HL-60 (cell line): ENCODE results near the gene EVI5.

ENCODE experiments used
- CTCF ChIP-seq: IDR thresholded peaks from one replicate; pipeline ENCODE4 v1.5.1; 2011; ENCODE audit warnings: low read length, control low read depth, inconsistent platforms; ENCODE audit not compliant: insufficient read depth
- TF ChIP-seq, protein P1 (sequence below): IDR thresholded peaks from 2 replicates; pipeline ENCODE4 v1.6.1; 2012; ENCODE audit warnings: low read depth; ENCODE audit not compliant: insufficient replicate concordance

DNA sequence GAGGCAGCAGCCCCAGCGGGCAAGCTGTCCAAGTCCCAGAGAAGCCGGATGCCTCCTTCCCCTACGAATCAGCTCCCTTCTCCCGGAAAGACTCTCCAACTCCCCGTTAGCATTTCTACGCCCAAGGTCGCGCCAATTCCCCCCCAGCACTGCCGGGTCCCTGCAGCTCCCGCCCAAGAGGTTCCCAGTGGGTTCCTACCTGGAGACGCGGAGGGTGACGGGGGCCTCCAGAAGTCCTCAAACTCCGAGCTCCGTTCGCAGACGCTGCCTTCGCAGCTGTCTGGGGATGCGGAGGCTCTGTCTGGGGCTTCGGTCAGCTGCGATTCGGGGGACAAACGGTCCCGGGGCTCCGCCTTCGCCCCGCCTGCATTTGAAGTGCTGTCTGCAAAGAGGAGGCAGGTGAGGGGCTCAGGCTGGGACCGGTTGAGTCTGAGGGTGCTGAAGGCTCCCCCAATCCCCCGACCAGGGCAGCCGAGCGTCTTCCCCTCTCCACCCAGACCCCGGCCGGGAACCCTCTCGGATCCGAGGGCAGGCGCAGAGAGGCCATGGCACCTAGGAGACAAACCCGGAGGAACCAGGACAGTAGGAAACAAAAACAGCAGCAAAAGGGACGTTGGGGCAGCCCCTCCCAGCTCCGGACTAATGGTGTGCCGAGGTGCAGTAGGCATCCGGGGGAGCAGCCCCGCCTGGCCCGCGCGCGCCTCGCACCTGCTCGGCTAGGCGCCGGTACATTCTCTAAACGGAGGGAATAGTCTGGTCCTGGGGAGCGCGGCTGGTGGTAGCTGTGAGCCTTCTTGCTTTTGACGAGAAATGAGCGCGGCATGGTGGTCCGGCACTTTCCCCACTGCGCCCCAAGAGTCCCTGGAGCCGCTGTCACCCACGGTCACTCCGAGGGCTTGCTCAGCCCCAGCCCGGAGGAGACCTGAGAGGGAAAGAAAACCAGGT lies 302.0 kb downstream of the EVI5 start:
- no peak for TF ChIP-seq CTCF
- TF ChIP-seq, protein P1, sequence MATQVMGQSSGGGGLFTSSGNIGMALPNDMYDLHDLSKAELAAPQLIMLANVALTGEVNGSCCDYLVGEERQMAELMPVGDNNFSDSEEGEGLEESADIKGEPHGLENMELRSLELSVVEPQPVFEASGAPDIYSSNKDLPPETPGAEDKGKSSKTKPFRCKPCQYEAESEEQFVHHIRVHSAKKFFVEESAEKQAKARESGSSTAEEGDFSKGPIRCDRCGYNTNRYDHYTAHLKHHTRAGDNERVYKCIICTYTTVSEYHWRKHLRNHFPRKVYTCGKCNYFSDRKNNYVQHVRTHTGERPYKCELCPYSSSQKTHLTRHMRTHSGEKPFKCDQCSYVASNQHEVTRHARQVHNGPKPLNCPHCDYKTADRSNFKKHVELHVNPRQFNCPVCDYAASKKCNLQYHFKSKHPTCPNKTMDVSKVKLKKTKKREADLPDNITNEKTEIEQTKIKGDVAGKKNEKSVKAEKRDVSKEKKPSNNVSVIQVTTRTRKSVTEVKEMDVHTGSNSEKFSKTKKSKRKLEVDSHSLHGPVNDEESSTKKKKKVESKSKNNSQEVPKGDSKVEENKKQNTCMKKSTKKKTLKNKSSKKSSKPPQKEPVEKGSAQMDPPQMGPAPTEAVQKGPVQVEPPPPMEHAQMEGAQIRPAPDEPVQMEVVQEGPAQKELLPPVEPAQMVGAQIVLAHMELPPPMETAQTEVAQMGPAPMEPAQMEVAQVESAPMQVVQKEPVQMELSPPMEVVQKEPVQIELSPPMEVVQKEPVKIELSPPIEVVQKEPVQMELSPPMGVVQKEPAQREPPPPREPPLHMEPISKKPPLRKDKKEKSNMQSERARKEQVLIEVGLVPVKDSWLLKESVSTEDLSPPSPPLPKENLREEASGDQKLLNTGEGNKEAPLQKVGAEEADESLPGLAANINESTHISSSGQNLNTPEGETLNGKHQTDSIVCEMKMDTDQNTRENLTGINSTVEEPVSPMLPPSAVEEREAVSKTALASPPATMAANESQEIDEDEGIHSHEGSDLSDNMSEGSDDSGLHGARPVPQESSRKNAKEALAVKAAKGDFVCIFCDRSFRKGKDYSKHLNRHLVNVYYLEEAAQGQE, result no peak
